GM12864 (cell line): ENCODE results near the gene GRK7.
"Not testable (repeated sequence)": the region's sequence is repeated elsewhere in the genome, so short reads cannot be mapped to it uniquely, and the experiment has no call there.

Source experiments
- DNase-seq: peaks from one replicate; pipeline ENCODE4 v3.0.0-alpha.2; 2011; ENCODE audit warnings: low read depth
- H3K4me3 ChIP-seq: 2 replicates; pipeline ENCODE4 v1.5.1; 2011; ENCODE audit warnings: mild to moderate bottlenecking, low read depth, low read length, control low read depth
- CTCF ChIP-seq: IDR thresholded peaks from 2 replicates; pipeline ENCODE4 v1.5.1; 2011; ENCODE audit warnings: low read depth, mild to moderate bottlenecking, moderate library complexity, low read length, control low read depth, inconsistent platforms; ENCODE audit errors: missing control alignments

GRK7 gene

GRCh38 chr3:141798448-141798845 is 35.2 kb downstream of the GRK7 start:
- H3K4me3 ChIP-seq, result no peak overlapping the region
- TF ChIP-seq CTCF, result no peak
- DNase-seq, result no peak

GRCh38 chr3:141802316-141803077 is 39.3 kb downstream of the GRK7 start:
- DNase-seq, result no peak
- H3K4me3 ChIP-seq, result no peak overlapping the region
- no peak for TF ChIP-seq CTCF

GRCh38 chr3:141803538-141803937 is 40.3 kb downstream of the GRK7 start:
- H3K4me3 ChIP-seq, result not testable (repeated sequence)

GRCh38 chr3:141804447-141804777 is 41.2 kb downstream of the GRK7 start:
- no peak overlapping the region for H3K4me3 ChIP-seq
- DNase-seq, result no peak
- TF ChIP-seq CTCF, result no peak

More at GRCh38 chr3:141803538-141803937, 40.3 kb downstream of the GRK7 start:
- not testable (repeated sequence) for DNase-seq

- DNase-seq, result no peak
- no peak for TF ChIP-seq CTCF
- no peak overlapping the region for H3K4me3 ChIP-seq
These were observed 41.8 kb downstream of the GRK7 start for GRCh38 chr3:141804778-141805639.

GRCh38 chr3:141807277-141808033 is 44.2 kb downstream of the GRK7 start:
- DNase-seq, result no peak
- no peak for TF ChIP-seq CTCF
- H3K4me3 ChIP-seq, result no peak overlapping the region

GRCh38 chr3:141808586-141808985 is 45.4 kb downstream of the GRK7 start:
- no peak for TF ChIP-seq CTCF
- H3K4me3 ChIP-seq, result no peak overlapping the region
- no peak for DNase-seq
